OCI-LY1 (cell line): ENCODE results near the gene ETV3.

Experiments
- EZH2 ChIP-seq: fragments of 200-600 bp; sonication (generic), shearing (Covaris generic); IDR thresholded peaks from 2 replicates; pipeline ENCODE4 v1.8.0; 2017; ENCODE audit warnings: borderline replicate concordance, mixed run types, mild to moderate bottlenecking, antibody characterized with exemption, low read length, moderate library complexity, mixed read lengths
- TF ChIP-seq, protein P1 (sequence below): fragments of 200-600 bp; sonication (generic), shearing (Covaris generic); IDR thresholded peaks from 2 replicates; pipeline ENCODE4 v1.5.1; 2017; ENCODE audit warnings: mild to moderate bottlenecking, antibody characterized with exemption, low read length, moderate library complexity, mixed read lengths

DNA sequence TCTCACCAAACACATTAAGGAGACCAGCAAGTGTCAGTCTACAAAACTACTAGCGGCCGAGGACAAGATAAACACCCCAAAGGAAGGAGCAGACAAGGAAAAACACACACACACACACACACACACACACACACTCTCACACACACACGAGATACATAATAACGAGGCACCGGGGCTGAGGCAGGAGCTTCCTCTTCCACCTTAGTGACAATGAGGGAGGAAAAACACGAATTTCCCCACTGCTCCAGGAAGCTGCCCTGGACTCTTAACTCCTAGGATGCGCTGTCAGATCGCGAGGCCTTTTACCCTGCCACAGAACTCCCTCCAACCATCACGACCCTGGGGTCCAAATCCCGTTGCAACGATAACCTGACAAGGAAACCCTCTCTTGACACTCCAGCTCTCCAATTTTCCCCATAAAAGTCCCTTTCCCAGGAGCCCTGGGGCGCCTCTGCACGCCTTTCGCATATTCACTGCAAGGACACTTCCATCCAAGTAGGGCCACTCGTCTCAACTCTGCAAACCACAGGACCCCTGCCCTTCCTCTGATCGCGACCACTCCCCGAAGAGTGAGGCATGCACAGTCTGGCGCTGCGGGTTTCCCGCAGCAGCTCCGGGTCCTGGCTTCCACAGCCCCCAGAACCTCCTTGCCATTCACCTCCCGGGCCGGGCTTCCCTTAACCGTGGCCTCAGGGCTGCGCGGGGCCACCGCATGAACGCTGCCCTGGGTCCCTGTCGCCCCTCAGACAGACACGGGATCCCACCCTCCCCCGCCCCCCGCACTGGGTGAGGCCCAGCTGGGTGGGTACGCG lies 581 bp downstream of the ETV3 start:
- TF ChIP-seq, protein P1, sequence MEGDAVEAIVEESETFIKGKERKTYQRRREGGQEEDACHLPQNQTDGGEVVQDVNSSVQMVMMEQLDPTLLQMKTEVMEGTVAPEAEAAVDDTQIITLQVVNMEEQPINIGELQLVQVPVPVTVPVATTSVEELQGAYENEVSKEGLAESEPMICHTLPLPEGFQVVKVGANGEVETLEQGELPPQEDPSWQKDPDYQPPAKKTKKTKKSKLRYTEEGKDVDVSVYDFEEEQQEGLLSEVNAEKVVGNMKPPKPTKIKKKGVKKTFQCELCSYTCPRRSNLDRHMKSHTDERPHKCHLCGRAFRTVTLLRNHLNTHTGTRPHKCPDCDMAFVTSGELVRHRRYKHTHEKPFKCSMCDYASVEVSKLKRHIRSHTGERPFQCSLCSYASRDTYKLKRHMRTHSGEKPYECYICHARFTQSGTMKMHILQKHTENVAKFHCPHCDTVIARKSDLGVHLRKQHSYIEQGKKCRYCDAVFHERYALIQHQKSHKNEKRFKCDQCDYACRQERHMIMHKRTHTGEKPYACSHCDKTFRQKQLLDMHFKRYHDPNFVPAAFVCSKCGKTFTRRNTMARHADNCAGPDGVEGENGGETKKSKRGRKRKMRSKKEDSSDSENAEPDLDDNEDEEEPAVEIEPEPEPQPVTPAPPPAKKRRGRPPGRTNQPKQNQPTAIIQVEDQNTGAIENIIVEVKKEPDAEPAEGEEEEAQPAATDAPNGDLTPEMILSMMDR = no peak
- no peak for TF ChIP-seq EZH2
